ENCODE measurements around the gene RAB27B.

RAB27B gene

GRCh38 chr18:54877076-54877475, 48.8 kb downstream of the RAB27B start:
- H3K4me3 ChIP-seq (ENCODE audit: low read depth, low read length) = no peak overlapping the region
- TF ChIP-seq, protein P1, sequence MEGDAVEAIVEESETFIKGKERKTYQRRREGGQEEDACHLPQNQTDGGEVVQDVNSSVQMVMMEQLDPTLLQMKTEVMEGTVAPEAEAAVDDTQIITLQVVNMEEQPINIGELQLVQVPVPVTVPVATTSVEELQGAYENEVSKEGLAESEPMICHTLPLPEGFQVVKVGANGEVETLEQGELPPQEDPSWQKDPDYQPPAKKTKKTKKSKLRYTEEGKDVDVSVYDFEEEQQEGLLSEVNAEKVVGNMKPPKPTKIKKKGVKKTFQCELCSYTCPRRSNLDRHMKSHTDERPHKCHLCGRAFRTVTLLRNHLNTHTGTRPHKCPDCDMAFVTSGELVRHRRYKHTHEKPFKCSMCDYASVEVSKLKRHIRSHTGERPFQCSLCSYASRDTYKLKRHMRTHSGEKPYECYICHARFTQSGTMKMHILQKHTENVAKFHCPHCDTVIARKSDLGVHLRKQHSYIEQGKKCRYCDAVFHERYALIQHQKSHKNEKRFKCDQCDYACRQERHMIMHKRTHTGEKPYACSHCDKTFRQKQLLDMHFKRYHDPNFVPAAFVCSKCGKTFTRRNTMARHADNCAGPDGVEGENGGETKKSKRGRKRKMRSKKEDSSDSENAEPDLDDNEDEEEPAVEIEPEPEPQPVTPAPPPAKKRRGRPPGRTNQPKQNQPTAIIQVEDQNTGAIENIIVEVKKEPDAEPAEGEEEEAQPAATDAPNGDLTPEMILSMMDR (IDR thresholded peaks at IDR 0.05; ENCODE audit: control insufficient read depth, extremely low read depth, insufficient read depth) = no peak
- no peak for DNase-seq (ENCODE audit: low read depth)

- DNase-seq (ENCODE audit: low read depth) = no peak
- TF ChIP-seq, protein P1 (IDR thresholded peaks at IDR 0.05; ENCODE audit: control insufficient read depth, extremely low read depth, insufficient read depth) = no peak
- no peak overlapping the region for H3K4me3 ChIP-seq (ENCODE audit: low read depth, low read length)
Measured at GRCh38 chr18:54878159-54878622, 49.9 kb downstream of the RAB27B start.

- DNase-seq (ENCODE audit: low read depth) = no peak
- H3K4me3 ChIP-seq (ENCODE audit: low read depth, low read length) = no peak overlapping the region
- TF ChIP-seq, protein P1 (IDR thresholded peaks at IDR 0.05; ENCODE audit: control insufficient read depth, extremely low read depth, insufficient read depth) = no peak
Measured at GRCh38 chr18:54878659-54879358, 50.5 kb downstream of the RAB27B start.

- no peak overlapping the region for H3K4me3 ChIP-seq (ENCODE audit: low read depth, low read length)
- DNase-seq (ENCODE audit: low read depth) = no peak
- TF ChIP-seq, protein P1 (IDR thresholded peaks at IDR 0.05; ENCODE audit: control insufficient read depth, extremely low read depth, insufficient read depth) = no peak
Measured at GRCh38 chr18:54879691-54880090, 51.4 kb downstream of the RAB27B start.

- TF ChIP-seq, protein P1 (IDR thresholded peaks at IDR 0.05; ENCODE audit: control insufficient read depth, extremely low read depth, insufficient read depth) = no peak
- no peak for DNase-seq (ENCODE audit: low read depth)
- H3K4me3 ChIP-seq (ENCODE audit: low read depth, low read length) = no peak overlapping the region
Measured at GRCh38 chr18:54880395-54881105, 52.3 kb downstream of the RAB27B start.

GRCh38 chr18:54881229-54881768, 53.0 kb downstream of the RAB27B start:
- DNase-seq (ENCODE audit: low read depth) = no peak
- TF ChIP-seq, protein P1 (IDR thresholded peaks at IDR 0.05; ENCODE audit: control insufficient read depth, extremely low read depth, insufficient read depth) = no peak
- no peak overlapping the region for H3K4me3 ChIP-seq (ENCODE audit: low read depth, low read length)
